AG04450 (cell line): ENCODE measurements around the gene DGKI. TPM values are rescaled to one million over a fixed set of nuclear protein-coding genes. Genes with fewer than 3 reads are reported as not detected.
A peak's percentile ranks its signal among the peaks of the same experiment; 100 is the strongest.

Experiments used
- CTCF ChIA-PET: fragments of 300-600, 350-600 bp; formaldehyde crosslinking; extraction: SDS; loops from one replicate; lab custom pipeline; 2022; ENCODE audit warnings: antibody characterized with exemption, inconsistent platforms; lab: Charles Lee
- POLR2A ChIA-PET: fragments of 350-600 bp; formaldehyde crosslinking; extraction: SDS; loops from one replicate; lab custom pipeline; 2021; ENCODE audit warnings: antibody characterized with exemption, inconsistent platforms; lab: Yijun Ruan, JAX
- DNase-seq: peaks from one replicate; pipeline ENCODE4 v3.0.0-alpha.2; 2011; ENCODE audit warnings: low read depth, low spot score
- H3K27ac ChIP-seq: one replicate; pipeline ENCODE4 v1.5.1; 2012; ENCODE audit warnings: low read depth, low read length, control low read depth
- H3K27me3 ChIP-seq: one replicate; pipeline ENCODE4 v1.6.0; 2012; ENCODE audit warnings: low read length; ENCODE audit not compliant: control insufficient read depth, insufficient read depth
- H3K4me3 ChIP-seq: 2 replicates; pipeline ENCODE4 v1.5.1; 2011; ENCODE audit warnings: mild to moderate bottlenecking, low read depth, low read length, control low read depth
- H3K9me3 ChIP-seq: 2 replicates; pipeline ENCODE4 v1.5.1; 2012; ENCODE audit warnings: low read length; ENCODE audit not compliant: control insufficient read depth, insufficient read depth
- polyA plus RNA-seq: library from polyadenylated mRNA; depleted of rRNA; stranded (reverse); fragments of >200 nt; gene quantifications from 2 replicates; pipeline ENCODE4 v1.2.3, GENCODE V29; 2011
- TF ChIP-seq, protein P1 (sequence below): IDR thresholded peaks from 2 replicates; pipeline ENCODE4 v1.5.1; 2011; ENCODE audit warnings: low read depth, low read length, control low read depth, inconsistent platforms

Gene DGKI
- polyA plus RNA-seq, 1 experiment, result 3.1 TPM

DNA sequence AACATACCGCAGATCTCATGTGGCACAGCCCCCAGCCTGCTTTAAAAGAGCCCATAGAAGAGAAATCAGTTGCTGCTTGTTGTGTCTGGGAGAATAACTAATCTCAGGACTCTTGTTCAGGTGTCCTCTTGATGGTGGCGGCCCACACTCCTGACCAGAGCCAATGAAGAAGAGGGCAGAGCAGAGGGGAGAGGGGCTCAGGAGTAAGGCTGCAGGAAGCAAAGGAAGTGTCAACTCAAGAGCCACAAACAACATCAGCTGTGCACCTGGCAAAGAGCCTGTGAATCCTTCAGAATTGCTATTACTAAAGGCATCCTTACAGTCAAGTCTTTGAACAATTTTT is 443.4 kb downstream of the DGKI start:
- ChIA-PET CTCF (no interaction called here), POLR2A (no interaction called here)
- DNase-seq, result no peak
- Histone ChIP-seq H3K4me3 (no peak overlapping the region), H3K9me3 (no peaks in the 10 kb centered on the region), H3K27ac (no peak overlapping the region), H3K27me3 (no peaks in the 10 kb centered on the region)
- TF ChIP-seq, protein P1, sequence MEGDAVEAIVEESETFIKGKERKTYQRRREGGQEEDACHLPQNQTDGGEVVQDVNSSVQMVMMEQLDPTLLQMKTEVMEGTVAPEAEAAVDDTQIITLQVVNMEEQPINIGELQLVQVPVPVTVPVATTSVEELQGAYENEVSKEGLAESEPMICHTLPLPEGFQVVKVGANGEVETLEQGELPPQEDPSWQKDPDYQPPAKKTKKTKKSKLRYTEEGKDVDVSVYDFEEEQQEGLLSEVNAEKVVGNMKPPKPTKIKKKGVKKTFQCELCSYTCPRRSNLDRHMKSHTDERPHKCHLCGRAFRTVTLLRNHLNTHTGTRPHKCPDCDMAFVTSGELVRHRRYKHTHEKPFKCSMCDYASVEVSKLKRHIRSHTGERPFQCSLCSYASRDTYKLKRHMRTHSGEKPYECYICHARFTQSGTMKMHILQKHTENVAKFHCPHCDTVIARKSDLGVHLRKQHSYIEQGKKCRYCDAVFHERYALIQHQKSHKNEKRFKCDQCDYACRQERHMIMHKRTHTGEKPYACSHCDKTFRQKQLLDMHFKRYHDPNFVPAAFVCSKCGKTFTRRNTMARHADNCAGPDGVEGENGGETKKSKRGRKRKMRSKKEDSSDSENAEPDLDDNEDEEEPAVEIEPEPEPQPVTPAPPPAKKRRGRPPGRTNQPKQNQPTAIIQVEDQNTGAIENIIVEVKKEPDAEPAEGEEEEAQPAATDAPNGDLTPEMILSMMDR, result no peak

- no peaks in the 10 kb centered on the region for H3K27me3 ChIP-seq
- no peaks in the 10 kb centered on the region for H3K9me3 ChIP-seq
- ChIA-PET POLR2A (no interaction called here), CTCF (no interaction called here)
- H3K4me3 ChIP-seq, result no peak overlapping the region
- H3K27ac ChIP-seq, result no peak overlapping the region
- TF ChIP-seq, protein P1, result no peak
- DNase-seq, result no peak
Measured at GRCh38 chr7:137402536-137403352, 444.0 kb downstream of the DGKI start.

DNA sequence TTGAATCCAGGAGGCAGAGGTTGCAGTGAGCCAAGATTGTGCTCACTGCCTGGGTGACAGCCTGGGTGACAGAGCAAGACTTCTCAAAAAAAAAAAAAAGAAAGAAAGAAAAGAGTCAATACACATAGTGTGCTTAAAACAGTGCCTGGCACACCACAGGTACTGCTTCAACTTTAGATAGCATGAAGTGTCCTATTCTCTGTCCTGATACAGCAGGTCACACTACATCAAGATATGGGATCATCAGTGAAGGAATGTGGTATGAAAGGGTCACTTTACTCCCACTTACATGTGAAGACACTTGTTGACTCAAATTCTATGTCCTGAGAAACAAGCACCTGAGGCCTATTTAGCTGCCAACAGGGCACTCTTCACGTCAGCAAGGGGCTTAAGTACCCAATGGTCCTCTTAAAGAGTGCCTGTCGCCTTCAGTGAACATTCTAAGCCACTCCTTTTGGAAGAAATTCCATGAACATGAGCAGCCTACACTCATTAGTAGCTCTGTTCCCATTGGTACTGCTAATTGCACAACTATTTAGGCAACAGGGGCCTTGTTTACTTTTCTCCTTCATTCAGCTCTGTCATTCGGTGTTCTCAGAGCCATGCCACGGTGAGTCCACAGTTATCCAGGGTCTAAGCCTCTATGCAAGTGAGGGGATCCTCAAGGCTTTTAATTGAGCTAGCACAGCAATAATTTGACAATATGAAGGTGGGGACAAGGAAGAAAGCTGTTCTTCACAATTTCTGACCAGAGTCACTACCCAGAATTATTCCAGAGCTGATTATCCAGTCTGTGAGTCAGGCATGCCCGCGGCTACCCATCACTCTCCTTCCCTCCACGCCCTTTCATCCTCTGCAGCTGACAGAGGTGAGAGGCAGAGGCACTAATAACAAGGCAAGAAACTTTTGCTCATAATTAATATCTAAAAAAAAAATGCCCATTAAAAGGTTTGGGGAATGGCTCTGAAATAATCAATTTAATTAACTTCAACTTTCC is 446.6 kb downstream of the DGKI start:
- ChIA-PET CTCF (no interaction called here), POLR2A (no interaction called here)
- H3K27me3 ChIP-seq, result no peaks in the 10 kb centered on the region
- TF ChIP-seq, protein P1, result no peak
- H3K9me3 ChIP-seq, result no peaks in the 10 kb centered on the region
- H3K27ac ChIP-seq, result no peak overlapping the region
- peak; percentile 24 for DNase-seq
- H3K4me3 ChIP-seq, result no peak overlapping the region

DNA sequence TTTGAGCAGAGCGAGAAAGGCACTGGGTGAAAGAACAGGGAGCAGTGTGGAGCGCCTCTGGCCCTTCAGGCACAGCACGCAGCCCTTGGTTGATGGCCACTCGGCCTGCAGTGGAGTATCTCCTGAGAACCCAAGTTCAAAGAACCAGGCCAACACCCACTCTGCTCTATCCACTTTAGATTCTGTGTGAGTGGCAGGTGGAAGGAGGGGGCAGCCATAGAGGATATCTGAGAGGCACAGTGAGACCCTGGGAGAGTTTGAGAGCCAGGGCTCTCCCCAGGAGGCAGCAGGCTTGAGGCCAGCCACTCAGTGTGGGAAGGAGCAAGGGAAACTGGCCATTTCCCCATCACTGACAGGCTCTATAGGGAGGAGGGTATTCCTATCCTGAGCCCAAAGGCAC is 450.7 kb downstream of the DGKI start:
- H3K9me3 ChIP-seq, result no peaks in the 10 kb centered on the region
- DNase-seq, result no peak
- TF ChIP-seq, protein P1, result no peak
- ChIA-PET POLR2A (no interaction called here), CTCF (no interaction called here)
- no peaks in the 10 kb centered on the region for H3K27me3 ChIP-seq
- H3K27ac ChIP-seq, result no peak overlapping the region
- H3K4me3 ChIP-seq, result no peak overlapping the region

GRCh38 chr7:137395420-137395819 is 451.4 kb downstream of the DGKI start:
- H3K4me3 ChIP-seq, result no peak overlapping the region
- no peaks in the 10 kb centered on the region for H3K27me3 ChIP-seq
- no peak for DNase-seq
- no peaks in the 10 kb centered on the region for H3K9me3 ChIP-seq
- POLR2A ChIA-PET, result no interaction called here
- TF ChIP-seq, protein P1, result no peak
- CTCF ChIA-PET, result no interaction called here
- no peak overlapping the region for H3K27ac ChIP-seq
